DMS79 (cell line): ENCODE results near the gene CCL22.
"Not testable (repeated sequence)": the region's sequence is repeated elsewhere in the genome, so short reads cannot be mapped to it uniquely, and the experiment has no call there.

Experiments
- DNase-seq: peaks from one replicate; lab custom pipeline; 2025; lab: John Stamatoyannopoulos, UW

The CCL22 gene

DNA sequence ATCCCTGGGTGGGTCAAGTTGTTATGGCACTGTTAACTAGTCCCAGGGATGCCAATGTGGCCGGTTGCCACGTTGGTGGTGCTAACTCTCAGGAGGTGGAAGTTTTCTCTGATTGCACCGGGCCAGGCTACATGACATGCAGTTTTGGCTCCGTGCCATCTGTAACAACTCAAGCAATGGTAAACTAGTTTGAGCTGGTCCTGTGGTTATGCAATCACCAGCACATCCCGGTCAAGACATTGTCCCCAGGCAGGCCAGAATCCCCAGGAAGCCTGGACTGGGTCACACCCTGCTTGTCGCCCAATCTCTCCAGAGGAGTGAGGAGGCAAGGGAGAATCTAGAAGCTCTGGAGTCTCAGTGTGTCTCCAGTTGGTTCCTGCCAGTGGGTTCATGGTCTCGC, 35.9 kb downstream of the CCL22 start:
- no peak for DNase-seq

DNA sequence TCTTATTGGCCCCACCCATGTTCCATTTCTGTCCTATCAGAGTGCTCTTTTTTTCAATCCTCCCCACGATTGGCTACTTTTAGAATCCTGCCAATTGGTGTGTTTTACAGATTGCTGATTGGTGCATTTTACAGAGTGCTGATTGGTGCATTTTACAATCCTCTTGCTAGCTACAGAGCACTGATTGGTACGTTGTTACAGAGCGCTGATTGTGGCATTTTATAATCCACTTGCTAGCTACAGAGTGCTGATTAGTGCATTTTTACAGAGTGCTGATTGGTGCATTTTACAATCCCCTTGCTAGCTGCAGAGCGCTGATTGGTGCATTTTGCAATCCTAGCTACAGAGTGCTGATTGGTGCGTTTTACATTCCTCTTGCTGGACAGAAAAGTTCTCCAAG, 36.4 kb downstream of the CCL22 start:
- DNase-seq = no peak

DNA sequence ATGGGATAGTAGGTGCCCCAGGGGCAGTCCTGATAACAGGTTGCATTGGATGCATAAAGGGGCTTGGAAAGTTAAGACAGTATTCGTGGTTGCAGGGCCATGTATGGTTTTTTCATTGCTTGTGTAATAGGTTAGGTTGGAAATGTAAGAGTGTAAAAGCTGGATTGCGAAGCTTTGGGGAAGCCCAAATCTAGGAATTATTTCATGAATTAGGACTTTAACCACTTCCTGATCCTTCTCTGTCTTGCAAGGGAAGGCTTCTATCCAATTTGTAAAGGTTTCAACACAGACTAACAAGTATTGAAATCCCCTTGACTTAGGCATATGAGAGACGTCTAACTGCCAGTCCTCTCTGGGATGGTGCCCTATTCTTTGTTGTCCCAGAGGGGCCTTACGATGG, 38.2 kb downstream of the CCL22 start:
- DNase-seq = no peak

DNA sequence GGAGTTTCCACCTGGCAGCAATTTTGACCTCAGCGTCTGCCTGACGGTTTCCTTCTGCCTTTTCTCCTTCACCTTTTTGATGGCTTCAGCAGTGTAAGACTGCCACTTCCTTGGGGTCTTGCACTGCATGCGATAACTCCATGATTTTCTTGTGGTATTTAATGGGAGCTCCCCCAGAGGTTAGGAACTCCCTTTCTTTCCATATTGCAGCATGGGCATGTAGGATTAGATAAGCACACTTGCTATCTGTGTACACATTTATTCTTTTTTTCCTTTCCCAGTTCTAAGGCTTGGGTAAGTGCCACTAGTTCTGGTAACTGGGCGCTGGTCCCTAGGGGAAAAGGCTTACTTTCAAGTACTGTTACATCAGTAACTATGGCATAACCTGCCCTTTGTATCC, 38.9 kb downstream of the CCL22 start:
- not testable (repeated sequence) for DNase-seq

DNA sequence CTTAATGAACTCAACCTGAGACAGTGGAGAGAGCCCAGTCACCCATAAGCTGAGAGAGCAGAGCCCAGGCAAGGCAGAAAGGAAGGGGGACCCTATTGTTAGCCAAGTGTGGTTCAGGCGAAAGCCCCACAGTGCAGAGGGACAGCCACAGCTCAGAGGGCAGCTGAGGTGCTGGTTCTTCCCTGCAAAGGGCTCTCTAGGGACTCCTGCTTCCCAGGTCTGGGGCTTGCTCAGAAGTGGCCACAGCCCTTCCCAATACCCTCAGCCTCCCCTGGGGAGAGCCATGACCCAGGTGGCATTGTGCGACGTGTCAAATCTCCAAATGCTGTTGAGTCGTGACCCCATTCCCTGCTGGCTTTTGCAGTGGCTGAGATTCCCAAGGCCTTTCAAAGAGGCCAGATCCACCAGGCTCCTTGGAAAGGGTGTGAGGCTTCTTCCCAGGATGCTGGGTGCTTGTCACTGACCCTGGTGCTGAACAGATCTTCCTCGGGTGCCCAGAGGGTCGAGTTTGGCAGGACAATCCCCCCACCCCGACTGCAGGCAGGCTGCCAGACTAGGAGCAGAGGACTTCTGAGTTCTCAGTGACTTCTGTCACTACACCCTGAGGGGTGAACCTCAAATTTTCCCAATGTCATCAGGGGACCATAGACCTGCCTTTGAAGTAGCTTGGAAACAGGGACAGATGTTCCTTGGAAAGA, 43.5 kb downstream of the CCL22 start:
- DNase-seq = no peak

DNA sequence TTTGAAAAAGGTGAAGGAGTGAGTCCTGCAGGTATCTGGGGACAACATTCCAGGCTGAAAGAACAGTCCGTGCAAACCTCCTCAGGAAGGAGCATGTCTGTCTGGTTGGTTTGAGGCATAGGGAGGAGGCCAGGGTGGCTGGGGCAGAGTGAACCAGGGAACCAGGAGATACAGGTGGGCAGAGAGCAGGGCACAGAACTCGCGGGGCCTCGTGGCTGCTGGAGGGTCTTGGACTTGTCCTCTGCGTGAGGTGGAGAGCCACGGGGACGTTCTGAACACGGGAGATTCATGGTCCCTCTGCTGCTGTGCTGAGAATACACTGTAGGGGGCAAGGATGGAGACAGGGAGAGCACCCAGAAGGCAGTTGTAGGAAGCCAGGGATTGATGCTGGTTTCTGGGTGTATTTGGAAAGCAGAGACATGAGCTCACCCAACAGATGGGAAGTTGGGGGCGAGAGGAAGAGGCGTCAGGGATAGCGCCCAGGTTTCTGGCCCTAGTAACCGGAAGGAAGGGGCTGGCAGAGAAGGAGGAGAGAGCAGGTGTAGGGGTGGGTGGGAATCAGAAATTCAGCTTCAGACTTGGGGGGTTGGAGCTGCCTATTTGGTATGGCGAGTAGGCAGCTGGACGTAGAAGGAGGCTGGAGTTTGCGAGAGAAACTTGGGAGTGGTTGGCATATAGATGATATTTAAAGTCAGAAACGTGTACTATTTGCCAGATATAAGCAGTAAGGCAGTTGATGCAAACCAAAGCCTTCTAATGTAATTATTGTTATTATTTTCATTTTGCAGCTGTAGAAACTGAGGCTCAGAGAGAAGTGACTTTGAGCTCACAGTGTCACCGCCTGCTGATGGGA, 45.6 kb downstream of the CCL22 start, which contains the start of gene CCL17:
Gene CCL17, plus strand, starts transcription at position 803 of the 853 bp plus-strand sequence. CDS start 9,166 bp downstream, outside the sequence.
- DNase-seq = no peak

DNA sequence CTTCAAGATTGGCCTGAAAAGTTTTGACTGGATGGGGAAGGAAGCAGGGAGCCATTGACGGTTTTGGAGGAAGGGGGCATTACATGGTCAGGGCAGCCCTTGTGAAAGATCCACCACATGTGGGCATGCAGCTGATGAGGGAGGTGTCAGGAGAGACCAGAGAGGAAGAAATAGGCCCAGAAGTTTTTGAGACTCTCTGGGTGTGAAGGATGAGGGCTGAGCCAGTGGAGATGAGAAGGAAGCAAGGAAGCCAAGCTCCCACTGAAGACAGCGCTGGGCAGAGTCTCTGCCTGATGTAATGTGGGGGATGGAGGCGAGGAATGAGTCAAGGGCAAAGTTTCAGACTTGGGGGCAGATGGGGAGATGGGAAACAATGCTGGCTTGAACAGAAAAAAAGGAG, 46.5 kb downstream of the CCL22 start:
- DNase-seq = no peak

DNA sequence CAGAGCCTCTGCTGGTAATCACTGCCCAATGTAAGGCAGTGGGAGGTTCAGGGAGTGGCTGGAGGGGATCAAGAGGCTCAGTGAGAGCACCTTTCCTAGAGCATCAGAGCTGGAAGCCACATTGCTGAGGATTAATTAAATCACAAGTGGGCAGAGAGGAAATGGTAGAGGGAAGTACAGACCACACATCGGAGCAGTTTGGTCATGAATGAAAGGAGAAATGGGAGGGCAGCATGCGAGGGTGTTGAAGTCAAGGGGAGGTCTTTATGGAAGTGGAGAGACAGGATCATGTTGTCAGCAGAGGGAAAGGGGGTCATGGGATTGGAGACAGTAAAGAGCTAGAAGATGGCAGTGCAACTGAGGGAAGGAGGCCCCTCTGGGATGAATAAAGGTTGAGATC, 48.3 kb downstream of the CCL22 start:
- DNase-seq = no peak

DNA sequence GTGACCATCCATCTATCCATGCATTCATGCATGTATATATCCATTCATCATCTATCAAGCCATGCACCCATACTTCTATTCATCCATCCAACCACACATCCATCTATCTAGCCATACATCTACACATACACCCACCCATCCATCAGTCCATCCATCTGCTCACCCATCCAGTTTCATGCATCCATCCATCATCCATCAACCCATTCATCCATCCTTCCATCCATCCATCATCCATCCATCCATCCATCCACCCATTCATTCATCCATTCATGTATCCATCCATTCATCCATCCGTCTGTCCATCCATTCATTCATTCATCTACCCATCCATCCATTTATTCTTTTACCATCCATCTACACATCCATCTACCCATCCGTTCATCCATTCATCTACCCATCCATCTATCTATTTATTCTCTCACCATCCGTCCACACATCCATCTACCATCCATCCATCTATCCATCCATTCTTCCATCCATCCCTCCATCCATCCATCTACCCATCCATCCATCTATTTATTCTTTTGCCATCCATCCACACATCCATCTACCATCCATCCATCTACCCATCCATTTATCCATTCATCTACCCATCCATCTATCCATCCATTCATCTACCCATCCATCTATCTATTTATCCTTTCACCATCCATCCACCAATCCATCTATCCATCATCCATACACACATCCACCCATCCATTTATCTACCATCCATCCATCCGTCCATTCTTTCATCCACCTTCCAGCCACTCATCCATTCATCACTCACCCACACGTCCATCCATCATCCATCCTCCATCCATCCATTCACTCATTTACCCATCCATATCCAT, 49.2 kb downstream of the CCL22 start:
- DNase-seq = no peak

DNA sequence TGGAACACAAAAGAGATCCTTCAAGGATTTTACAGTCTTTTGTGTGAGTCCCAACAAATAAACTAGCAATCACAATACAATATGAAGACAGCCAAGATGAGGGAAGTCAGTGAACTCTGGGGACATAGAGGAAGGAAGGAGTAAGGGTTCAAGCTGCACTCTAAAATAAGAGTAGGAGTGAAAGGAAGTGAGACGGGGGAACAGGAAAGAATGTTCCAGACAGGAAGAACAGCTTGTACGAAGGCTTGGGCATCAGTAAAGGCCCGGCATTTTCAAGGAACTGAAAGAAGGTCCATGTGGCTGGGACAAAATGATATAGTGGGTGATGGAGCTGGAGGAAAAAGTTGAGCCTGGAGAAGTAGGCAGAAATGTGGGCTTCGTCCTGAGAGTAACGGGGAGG, 50.5 kb downstream of the CCL22 start:
- DNase-seq = no peak

DNA sequence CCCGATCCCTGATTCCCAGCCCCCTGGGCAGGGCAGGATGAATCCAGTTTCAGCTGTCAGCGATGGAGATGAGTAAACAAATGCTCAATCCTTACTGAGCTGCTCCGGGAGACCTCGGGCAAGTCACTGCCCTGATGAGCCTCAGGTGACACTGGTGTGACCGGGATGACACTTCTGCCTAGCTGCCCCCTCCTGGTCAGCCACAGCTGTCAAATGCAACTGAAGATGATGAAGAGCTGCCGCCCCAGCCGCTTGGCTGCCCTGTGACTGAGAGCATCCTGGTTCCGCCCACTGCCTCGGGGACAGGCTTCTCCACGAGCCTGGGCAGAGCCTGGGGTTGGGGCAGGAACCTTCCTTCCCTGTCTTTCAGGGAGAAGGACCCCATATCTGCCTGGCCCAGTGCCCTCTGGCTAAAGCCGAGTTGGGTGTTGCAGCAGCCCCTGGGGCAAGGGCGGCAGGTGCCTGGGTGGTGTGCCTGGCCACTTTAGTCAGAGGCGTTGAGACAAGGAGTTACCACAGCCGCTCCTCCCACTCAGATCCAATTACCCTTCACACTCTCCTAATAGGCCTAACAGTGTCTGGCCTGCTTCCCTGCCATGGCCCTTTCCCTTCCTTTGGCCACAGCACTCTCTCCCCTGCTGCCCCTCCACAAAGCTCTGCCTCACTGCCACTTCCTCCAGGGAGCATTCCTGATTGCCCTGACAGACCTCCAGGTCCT, 51.4 kb downstream of the CCL22 start:
- DNase-seq = no peak

DNA sequence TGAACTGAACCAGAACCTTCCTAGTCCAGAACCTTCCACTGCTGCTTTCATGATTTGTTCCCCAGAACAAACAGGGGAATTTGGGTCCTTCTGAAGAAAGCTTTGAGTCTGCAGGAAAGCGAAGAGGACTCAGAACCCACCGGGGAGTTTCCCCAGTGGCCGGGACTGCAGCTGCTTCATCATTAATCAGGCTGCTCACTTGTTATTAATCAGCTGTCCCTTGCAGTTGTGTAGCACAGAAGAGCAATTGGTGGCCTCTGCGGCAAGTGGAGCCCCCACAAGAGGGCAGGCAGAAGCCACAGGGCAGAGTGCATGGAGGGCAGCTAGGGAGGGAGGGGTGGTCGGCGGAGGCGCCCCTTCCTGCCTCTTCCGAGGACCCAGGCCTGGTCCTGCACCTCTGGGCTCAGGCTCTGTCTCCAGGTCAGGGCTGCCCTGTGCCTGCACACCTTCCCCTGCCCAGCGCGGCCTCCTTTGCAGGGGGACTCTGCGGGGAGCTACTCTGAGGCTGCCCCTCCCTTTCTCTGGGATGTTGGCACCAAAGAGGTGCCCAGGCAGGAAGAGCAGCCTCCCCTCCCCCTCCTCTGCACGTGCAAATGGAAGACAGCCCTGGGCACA, 52.9 kb downstream of the CCL22 start:
- DNase-seq = no peak

DNA sequence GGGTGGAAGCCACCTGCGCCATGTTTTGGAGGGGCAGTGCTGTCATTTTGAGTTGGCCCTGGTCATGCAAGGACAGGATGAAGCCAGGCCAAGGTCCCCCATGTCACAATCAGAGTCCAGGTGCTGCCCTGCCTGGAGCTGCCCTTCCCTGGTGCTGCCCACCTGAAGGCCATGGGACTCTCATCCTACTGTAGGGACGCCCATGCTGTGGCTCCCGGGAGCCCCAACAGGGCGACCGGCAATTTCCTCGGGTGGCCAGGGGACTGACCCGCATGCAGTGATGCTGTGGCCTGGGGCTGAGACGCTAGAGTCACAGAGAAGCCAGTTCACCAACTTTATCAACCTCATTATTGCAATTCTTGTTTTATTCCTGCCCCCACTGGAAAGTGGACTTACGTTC, 54.0 kb downstream of the CCL22 start:
- DNase-seq = no peak

DNA sequence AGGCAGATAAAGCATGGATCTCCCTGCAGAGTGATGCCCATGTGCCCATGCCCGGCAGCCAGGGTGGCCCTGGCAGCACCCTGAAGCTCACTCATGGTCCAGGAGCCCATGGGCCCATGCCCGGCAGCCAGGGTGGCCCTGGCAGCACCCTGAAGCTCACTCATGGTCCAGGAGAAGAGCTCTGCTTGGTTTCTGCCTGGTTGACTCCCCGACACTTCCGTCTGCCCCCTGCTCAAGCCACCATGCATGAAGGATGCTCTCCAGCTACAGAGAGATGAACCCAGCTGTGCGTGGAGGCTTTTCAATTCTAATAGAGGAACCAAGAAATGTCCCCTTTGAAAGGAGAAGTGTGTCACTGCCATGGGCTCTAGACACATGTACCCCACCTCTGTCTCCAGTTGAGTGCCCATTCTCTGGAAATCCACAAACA, 54.7 kb downstream of the CCL22 start:
- DNase-seq = no peak

DNA sequence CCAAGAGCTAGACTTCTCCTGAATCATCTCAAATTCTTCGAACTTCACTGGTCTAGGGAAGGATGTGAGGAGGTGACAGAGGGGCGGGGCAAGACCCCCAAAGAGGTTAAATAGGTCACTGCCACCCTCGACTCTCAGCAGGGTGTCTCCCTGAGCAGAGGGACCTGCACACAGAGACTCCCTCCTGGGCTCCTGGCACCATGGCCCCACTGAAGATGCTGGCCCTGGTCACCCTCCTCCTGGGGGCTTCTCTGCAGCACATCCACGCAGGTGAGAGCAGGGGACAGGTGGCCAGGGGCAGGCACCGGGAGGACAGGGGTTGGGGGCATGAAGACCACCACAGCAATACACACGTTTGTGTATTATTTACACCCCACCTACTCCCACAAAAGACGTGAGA, 55.1 kb downstream of the CCL22 start:
- DNase-seq = no peak
